NCI-H1092 (cell line): ENCODE measurements around the gene PRR14L.
"Not testable (repeated sequence)": the region's sequence is repeated elsewhere in the genome, so short reads cannot be mapped to it uniquely, and the experiment has no call there.

Experiments
- DNase-seq: peaks from one replicate; lab custom pipeline; 2025; lab: John Stamatoyannopoulos, UW

The PRR14L gene

GRCh38 chr22:31749636-31750364 lies at the start of gene PRR14L:
PRR14L (minus strand) TSS chr22:31750132; CDS start chr22:31738860, 11,272 bp downstream.
- peak; percentile 94 for DNase-seq

GRCh38 chr22:31799358-31799757 lies 49.4 kb upstream of the PRR14L start:
- not testable (repeated sequence) for DNase-seq

- no peak for DNase-seq
Measured at GRCh38 chr22:31790240-31790639, 40.3 kb upstream of the PRR14L start.

GRCh38 chr22:31789803-31790202 lies 39.9 kb upstream of the PRR14L start:
- no peak for DNase-seq

- no peak for DNase-seq
Measured at GRCh38 chr22:31776231-31776630, 26.3 kb upstream of the PRR14L start.

- no peak for DNase-seq
Measured at GRCh38 chr22:31773416-31773815, 23.5 kb upstream of the PRR14L start.

GRCh38 chr22:31768422-31769059 lies 18.6 kb upstream of the PRR14L start:
- DNase-seq = no peak

- no peak for DNase-seq
Measured at GRCh38 chr22:31764785-31765184, 14.9 kb upstream of the PRR14L start.

- not testable (repeated sequence) for DNase-seq
Measured at GRCh38 chr22:31758860-31759259, 8.9 kb upstream of the PRR14L start.

GRCh38 chr22:31757265-31757664 lies 7.3 kb upstream of the PRR14L start:
- no peak for DNase-seq

- DNase-seq = no peak
Measured at GRCh38 chr22:31754813-31755212, 4.9 kb upstream of the PRR14L start.

GRCh38 chr22:31753634-31754501 lies 3.9 kb upstream of the PRR14L start, which contains the start of gene DEPDC5:
DEPDC5 (plus strand) TSS chr22:31754019; CDS start chr22:31754922, 903 bp downstream.
- peak; percentile 94 for DNase-seq

- peak; percentile 64 for DNase-seq
Measured at GRCh38 chr22:31753005-31753633, 3.2 kb upstream of the PRR14L start.

GRCh38 chr22:31752096-31752847 lies 2.3 kb upstream of the PRR14L start:
- no peak for DNase-seq

GRCh38 chr22:31750365-31751284 lies 693 bp upstream of the PRR14L start:
- no peak for DNase-seq

- DNase-seq = no peak
Measured at GRCh38 chr22:31748490-31748889, 1.4 kb downstream of the PRR14L start.

- DNase-seq = no peak
Measured at GRCh38 chr22:31747441-31747840, 2.5 kb downstream of the PRR14L start.

GRCh38 chr22:31743871-31744270 lies 6.1 kb downstream of the PRR14L start:
- DNase-seq = no peak

GRCh38 chr22:31742682-31743081 lies 7.2 kb downstream of the PRR14L start:
- no peak for DNase-seq

GRCh38 chr22:31742115-31742514 lies 7.8 kb downstream of the PRR14L start:
- DNase-seq = no peak
